Right hindlimb (tissue), 1 donor: ENCODE results near the gene TLR6.
A peak's percentile ranks its signal among the peaks of the same experiment; 100 is the strongest.

Source experiments
- DNase-seq: peaks from one replicate; pipeline ENCODE4 v3.0.0-alpha.2; 2018

The TLR6 gene

GRCh38 chr4:38868059-38868960 is 11.7 kb upstream of the TLR6 start:
- DNase-seq = no peak

- DNase-seq = peak; percentile 93
These were observed 11.0 kb upstream of the TLR6 start, which contains the start of gene FAM114A1 for GRCh38 chr4:38867478-38868058. TSS of gene FAM114A1 (plus strand) at chr4:38867806. CDS start at chr4:38878079, 10,273 bp downstream.

- DNase-seq = no peak
These were observed 10.4 kb upstream of the TLR6 start for GRCh38 chr4:38866973-38867477.

- DNase-seq = no peak
These were observed 8.8 kb upstream of the TLR6 start for GRCh38 chr4:38865445-38865844.

GRCh38 chr4:38861791-38862190 is 5.2 kb upstream of the TLR6 start:
- no peak for DNase-seq

- no peak for DNase-seq
These were observed 4.3 kb upstream of the TLR6 start for GRCh38 chr4:38860788-38861424.

GRCh38 chr4:38859501-38859900 is 2.9 kb upstream of the TLR6 start:
- DNase-seq = no peak

GRCh38 chr4:38858097-38858420 is 1.4 kb upstream of the TLR6 start:
- no peak for DNase-seq

GRCh38 chr4:38857354-38858096 is 908 bp upstream of the TLR6 start:
- DNase-seq = no peak

GRCh38 chr4:38856046-38856445 is 571 bp downstream of the TLR6 start:
- no peak for DNase-seq

- DNase-seq = no peak
These were observed 1.2 kb downstream of the TLR6 start for GRCh38 chr4:38855466-38855865.

GRCh38 chr4:38846015-38846414 is 10.6 kb downstream of the TLR6 start:
- DNase-seq = no peak

- DNase-seq = no peak
These were observed 13.6 kb downstream of the TLR6 start for GRCh38 chr4:38842994-38843393.

- no peak for DNase-seq
These were observed 18.8 kb downstream of the TLR6 start for GRCh38 chr4:38837849-38838248.

- no peak for DNase-seq
These were observed 19.3 kb downstream of the TLR6 start for GRCh38 chr4:38837334-38837733.

- DNase-seq = no peak
These were observed 22.0 kb downstream of the TLR6 start for GRCh38 chr4:38834570-38834969.

GRCh38 chr4:38832624-38833528 is 23.7 kb downstream of the TLR6 start:
- no peak for DNase-seq

GRCh38 chr4:38832206-38832605 is 24.4 kb downstream of the TLR6 start:
- no peak for DNase-seq

GRCh38 chr4:38831653-38832052 is 25.0 kb downstream of the TLR6 start:
- no peak for DNase-seq

GRCh38 chr4:38829237-38829636 is 27.4 kb downstream of the TLR6 start:
- DNase-seq = no peak

- no peak for DNase-seq
These were observed 32.9 kb downstream of the TLR6 start for GRCh38 chr4:38823766-38824165.

- no peak for DNase-seq
These were observed 33.8 kb downstream of the TLR6 start for GRCh38 chr4:38822748-38823303.
